Calu3 (cell line): ENCODE measurements around the gene AIRE. TPM values are rescaled to one million over a fixed set of nuclear protein-coding genes. Genes with fewer than 3 reads are reported as not detected.
"Not testable (repeated sequence)": the region's sequence is repeated elsewhere in the genome, so short reads cannot be mapped to it uniquely, and the experiment has no call there.

Experiments used
- BruUV-seq: library from RNA; stranded (reverse); fragments of 400-500 nt; replicated peaks from 2 replicates; lab custom pipeline; 2021; lab: Mats Ljungman, UMichigan
- CTCF ChIA-PET: fragments of 300-600 bp; sonication (Branson Sonifier 250); formaldehyde crosslinking; loops from one replicate; lab custom pipeline; 2022; ENCODE audit warnings: antibody characterized with exemption; lab: Charles Lee
- DNase-seq: peaks from one replicate; pipeline ENCODE4 v3.0.0; 2022
- H3K27ac Mint-ChIP-seq: one replicate; pipeline ENCODE4 v1.8.0; 2022; ENCODE audit warnings: mixed read lengths; ENCODE audit not compliant: unreplicated experiment
- H3K27me3 Mint-ChIP-seq: one replicate; pipeline ENCODE4 v1.8.0; 2022; ENCODE audit warnings: mixed read lengths; ENCODE audit not compliant: unreplicated experiment
- H3K36me3 Mint-ChIP-seq: one replicate; pipeline ENCODE4 v1.8.0; 2022; ENCODE audit warnings: mild to moderate bottlenecking, moderate library complexity, mixed read lengths; ENCODE audit not compliant: insufficient read depth, unreplicated experiment
- H3K4me1 Mint-ChIP-seq: one replicate; pipeline ENCODE4 v1.8.0; 2022; ENCODE audit warnings: mild to moderate bottlenecking, low read depth, mixed read lengths; ENCODE audit not compliant: unreplicated experiment
- H3K4me3 Mint-ChIP-seq: one replicate; pipeline ENCODE4 v1.8.0; 2022; ENCODE audit warnings: mild to moderate bottlenecking, low read depth, moderate library complexity, mixed read lengths; ENCODE audit not compliant: unreplicated experiment
- H3K9me3 Mint-ChIP-seq: one replicate; pipeline ENCODE4 v1.8.0; 2022; ENCODE audit warnings: low read depth, mixed read lengths; ENCODE audit not compliant: unreplicated experiment
- intact Hi-C: fragments of 100-400 bp; cut with micrococcal nuclease; formaldehyde crosslinking; loops from one replicate; pipeline ENCODE4 v1.10.0; 2022; ENCODE audit not compliant: unreplicated experiment
- total RNA-seq: library from RNA; stranded (reverse); gene quantifications from 2 replicates; pipeline ENCODE4 v1.2.3, GENCODE V29; 2022
- TF ChIP-seq, protein P1 (sequence below): fragments of 200-600 bp; IDR thresholded peaks from one replicate; pipeline ENCODE4 v1.8.0; 2022; ENCODE audit warnings: antibody characterized with exemption; ENCODE audit not compliant: unreplicated experiment

AIRE gene
- total RNA-seq, 1 experiment from 2014 or later = not detected

DNA sequence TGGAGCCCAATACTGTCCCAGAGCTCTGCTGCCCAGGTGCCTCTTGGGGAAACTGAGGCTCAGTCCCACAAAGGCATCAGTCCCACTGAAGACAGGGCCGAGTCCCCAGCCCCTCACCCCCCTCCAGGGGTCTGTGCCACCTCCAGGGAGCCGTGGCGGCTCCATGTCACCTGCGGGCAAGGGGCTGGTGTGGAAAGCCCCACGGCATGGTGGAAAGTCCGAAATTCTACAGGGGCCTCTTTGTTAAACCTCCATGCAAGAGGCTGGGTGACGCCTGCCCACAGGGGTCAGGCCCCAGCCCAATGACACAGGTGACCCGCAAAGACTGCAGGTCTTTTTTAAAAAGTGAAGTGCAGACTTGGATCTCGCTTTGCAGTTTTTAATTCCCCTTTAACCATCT, 3.3 kb upstream of the AIRE start:
- no peaks in the 10 kb centered on the region for H3K9me3 Mint-ChIP-seq
- CTCF ChIA-PET = no interaction called here
- H3K4me1 Mint-ChIP-seq = no peaks in the 10 kb centered on the region
- DNase-seq = no peak
- intact Hi-C loops = no loop called here
- BruUV-seq = no TSS peak
- TF ChIP-seq, protein P1, sequence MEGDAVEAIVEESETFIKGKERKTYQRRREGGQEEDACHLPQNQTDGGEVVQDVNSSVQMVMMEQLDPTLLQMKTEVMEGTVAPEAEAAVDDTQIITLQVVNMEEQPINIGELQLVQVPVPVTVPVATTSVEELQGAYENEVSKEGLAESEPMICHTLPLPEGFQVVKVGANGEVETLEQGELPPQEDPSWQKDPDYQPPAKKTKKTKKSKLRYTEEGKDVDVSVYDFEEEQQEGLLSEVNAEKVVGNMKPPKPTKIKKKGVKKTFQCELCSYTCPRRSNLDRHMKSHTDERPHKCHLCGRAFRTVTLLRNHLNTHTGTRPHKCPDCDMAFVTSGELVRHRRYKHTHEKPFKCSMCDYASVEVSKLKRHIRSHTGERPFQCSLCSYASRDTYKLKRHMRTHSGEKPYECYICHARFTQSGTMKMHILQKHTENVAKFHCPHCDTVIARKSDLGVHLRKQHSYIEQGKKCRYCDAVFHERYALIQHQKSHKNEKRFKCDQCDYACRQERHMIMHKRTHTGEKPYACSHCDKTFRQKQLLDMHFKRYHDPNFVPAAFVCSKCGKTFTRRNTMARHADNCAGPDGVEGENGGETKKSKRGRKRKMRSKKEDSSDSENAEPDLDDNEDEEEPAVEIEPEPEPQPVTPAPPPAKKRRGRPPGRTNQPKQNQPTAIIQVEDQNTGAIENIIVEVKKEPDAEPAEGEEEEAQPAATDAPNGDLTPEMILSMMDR = no peak
- no peak overlapping the region for H3K27ac Mint-ChIP-seq
- no peak overlapping the region for H3K4me3 Mint-ChIP-seq
- H3K36me3 Mint-ChIP-seq = no peaks in the 10 kb centered on the region
- H3K27me3 Mint-ChIP-seq = peaks cover 28% of the 10 kb centered on the region

DNA sequence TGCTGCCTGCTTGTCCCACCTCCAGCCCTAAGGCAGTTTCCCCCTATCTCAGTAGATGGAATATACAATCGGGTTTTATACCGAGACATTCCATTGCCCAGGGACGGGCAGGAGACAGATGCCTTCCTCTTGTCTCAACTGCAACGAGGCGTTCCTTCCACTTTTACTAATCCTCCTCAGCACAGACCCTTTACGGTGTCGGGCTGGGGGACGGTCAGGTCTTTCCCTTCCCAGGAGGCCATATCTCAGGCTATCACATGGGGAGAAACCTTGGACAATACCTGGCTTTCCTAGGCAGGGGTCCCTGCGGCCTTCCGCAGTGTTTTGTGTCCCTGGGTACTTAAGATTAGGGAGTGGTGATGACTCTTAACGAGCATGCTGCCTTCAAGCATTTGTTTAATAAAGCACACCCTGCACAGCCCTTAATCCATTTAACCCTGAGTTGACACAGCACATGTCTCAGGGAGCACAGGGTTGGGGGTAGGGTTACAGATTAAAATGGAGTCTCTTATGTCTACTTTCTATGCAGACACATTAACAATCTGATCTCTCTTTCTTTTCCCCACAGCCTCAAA, 2.4 kb upstream of the AIRE start:
- intact Hi-C loops, H3K4me3 Mint-ChIP-seq, CTCF ChIA-PET, H3K9me3 Mint-ChIP-seq, DNase-seq, H3K27ac Mint-ChIP-seq, H3K4me1 Mint-ChIP-seq, BruUV-seq, H3K36me3 Mint-ChIP-seq: not testable (repeated sequence)
- H3K27me3 Mint-ChIP-seq = peaks cover 37% of the 10 kb centered on the region

- no TSS peak for BruUV-seq
- peaks cover 8% of the 10 kb centered on the region for H3K36me3 Mint-ChIP-seq
These were observed 1.7 kb upstream of the AIRE start for GRCh38 chr21:44283948-44284347.

DNA sequence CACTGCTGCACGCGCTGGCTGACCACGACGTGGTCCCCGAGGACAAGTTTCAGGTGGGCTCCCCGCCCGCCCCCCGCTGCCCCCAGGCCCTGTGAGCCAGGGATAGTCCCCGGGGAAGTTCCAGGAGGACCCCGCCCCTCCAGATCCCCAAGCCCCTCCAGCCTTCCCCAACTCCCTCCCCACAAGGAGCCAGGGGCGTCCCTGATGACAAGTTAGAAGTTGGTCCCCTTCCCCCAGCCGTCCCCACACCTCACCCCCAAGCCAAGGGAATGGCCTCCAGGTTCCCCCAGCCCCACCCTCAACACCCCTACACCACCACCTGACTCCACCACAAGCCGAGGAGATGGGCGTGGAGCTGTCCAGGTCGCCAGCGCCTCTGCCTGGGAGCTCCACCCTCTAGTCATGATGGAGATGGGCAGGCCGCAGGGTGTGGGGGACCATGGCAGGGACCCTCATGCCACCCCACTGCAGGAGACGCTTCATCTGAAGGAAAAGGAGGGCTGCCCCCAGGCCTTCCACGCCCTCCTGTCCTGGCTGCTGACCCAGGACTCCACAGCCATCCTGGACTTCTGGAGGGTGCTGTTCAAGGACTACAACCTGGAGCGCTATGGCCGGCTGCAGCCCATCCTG, 525 bp downstream of the AIRE start:
- no peak overlapping the region for H3K4me3 Mint-ChIP-seq
- intact Hi-C loops = no loop called here
- H3K27me3 Mint-ChIP-seq = peaks cover 66% of the 10 kb centered on the region
- peaks cover 8% of the 10 kb centered on the region for H3K36me3 Mint-ChIP-seq
- CTCF ChIA-PET = no interaction called here
- no peaks in the 10 kb centered on the region for H3K9me3 Mint-ChIP-seq
- no peak overlapping the region for H3K27ac Mint-ChIP-seq
- no peaks in the 10 kb centered on the region for H3K4me1 Mint-ChIP-seq
- no TSS peak for BruUV-seq
- no peak for DNase-seq
- TF ChIP-seq, protein P1 = no peak

More at GRCh38 chr21:44283948-44284347, 1.7 kb upstream of the AIRE start:
- peaks cover 44% of the 10 kb centered on the region for H3K27me3 Mint-ChIP-seq
- no peak overlapping the region for H3K4me3 Mint-ChIP-seq
- H3K9me3 Mint-ChIP-seq = no peaks in the 10 kb centered on the region
- no peaks in the 10 kb centered on the region for H3K4me1 Mint-ChIP-seq
- intact Hi-C loops = no loop called here
- H3K27ac Mint-ChIP-seq = no peak overlapping the region
- DNase-seq = no peak
- CTCF ChIA-PET = no interaction called here
- TF ChIP-seq, protein P1 = no peak
